T-helper 2 cell treated with Interferon-gamma antibody and Interleukin-4, amounts not matched to agents 5 μg/mL and 100 μg/mL, for 36 hours (primary cell): ENCODE measurements around the gene IGFBP7.

ENCODE experiments used
- DNase-seq: peaks from one replicate; pipeline ENCODE4 v3.0.0; 2021; ENCODE audit warnings: low spot score
- H3K27ac Mint-ChIP-seq: one replicate; pipeline ENCODE4 v1.8.0; 2021; ENCODE audit warnings: mild to moderate bottlenecking, mixed read lengths
- H3K27me3 Mint-ChIP-seq: one replicate; pipeline ENCODE4 v1.8.0; 2021; ENCODE audit warnings: low read depth, mixed read lengths
- H3K36me3 Mint-ChIP-seq: one replicate; pipeline ENCODE4 v1.8.0; 2021; ENCODE audit warnings: low read depth, mixed read lengths
- H3K4me1 Mint-ChIP-seq: one replicate; pipeline ENCODE4 v1.8.0; 2021; ENCODE audit warnings: low read depth, mixed read lengths
- H3K4me3 Mint-ChIP-seq: one replicate; pipeline ENCODE4 v1.8.0; 2022; ENCODE audit warnings: mild to moderate bottlenecking, moderate library complexity, mixed read lengths
- H3K9me3 Mint-ChIP-seq: one replicate; pipeline ENCODE4 v1.8.0; 2021; ENCODE audit warnings: mixed read lengths

IGFBP7 gene

GRCh38 chr4:57043347-57044251 is 66.6 kb downstream of the IGFBP7 start:
- no peaks in the 10 kb centered on the region for H3K9me3 Mint-ChIP-seq
- no peak overlapping the region for H3K27ac Mint-ChIP-seq
- no peak overlapping the region for H3K4me3 Mint-ChIP-seq
- no peak for DNase-seq
- no peaks in the 10 kb centered on the region for H3K4me1 Mint-ChIP-seq
- no peaks in the 10 kb centered on the region for H3K36me3 Mint-ChIP-seq
- H3K27me3 Mint-ChIP-seq, result peaks cover 17% of the 10 kb centered on the region

GRCh38 chr4:57042711-57043169 is 67.4 kb downstream of the IGFBP7 start:
- no peak overlapping the region for H3K27ac Mint-ChIP-seq
- H3K27me3 Mint-ChIP-seq, result peaks cover 19% of the 10 kb centered on the region
- no peak for DNase-seq
- H3K9me3 Mint-ChIP-seq, result no peaks in the 10 kb centered on the region
- no peaks in the 10 kb centered on the region for H3K36me3 Mint-ChIP-seq
- peaks cover 4% of the 10 kb centered on the region for H3K4me1 Mint-ChIP-seq
- H3K4me3 Mint-ChIP-seq, result no peak overlapping the region

DNA sequence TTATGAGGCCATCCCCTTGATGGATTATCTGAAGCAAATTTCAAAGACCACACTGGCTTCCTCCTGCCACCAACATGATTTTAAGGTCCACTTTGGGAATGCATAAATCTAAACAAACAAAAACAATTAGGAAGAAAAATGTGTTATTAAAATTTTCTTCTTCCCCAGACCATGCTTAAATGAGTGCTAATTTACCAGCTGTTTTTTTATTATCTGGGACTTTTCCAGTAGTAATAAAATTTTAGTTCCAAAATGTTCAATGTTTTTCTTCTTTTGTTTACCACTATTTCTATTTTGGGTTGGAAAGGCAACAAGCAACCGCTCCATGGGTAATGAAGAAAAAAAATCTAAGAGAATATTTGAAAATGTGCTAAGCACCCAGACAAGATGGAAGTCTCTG is 69.2 kb downstream of the IGFBP7 start:
- H3K9me3 Mint-ChIP-seq, result no peaks in the 10 kb centered on the region
- no peak for DNase-seq
- H3K27ac Mint-ChIP-seq, result no peak overlapping the region
- H3K27me3 Mint-ChIP-seq, result peaks cover 15% of the 10 kb centered on the region
- no peak overlapping the region for H3K4me3 Mint-ChIP-seq
- peaks cover 4% of the 10 kb centered on the region for H3K4me1 Mint-ChIP-seq
- H3K36me3 Mint-ChIP-seq, result no peaks in the 10 kb centered on the region

DNA sequence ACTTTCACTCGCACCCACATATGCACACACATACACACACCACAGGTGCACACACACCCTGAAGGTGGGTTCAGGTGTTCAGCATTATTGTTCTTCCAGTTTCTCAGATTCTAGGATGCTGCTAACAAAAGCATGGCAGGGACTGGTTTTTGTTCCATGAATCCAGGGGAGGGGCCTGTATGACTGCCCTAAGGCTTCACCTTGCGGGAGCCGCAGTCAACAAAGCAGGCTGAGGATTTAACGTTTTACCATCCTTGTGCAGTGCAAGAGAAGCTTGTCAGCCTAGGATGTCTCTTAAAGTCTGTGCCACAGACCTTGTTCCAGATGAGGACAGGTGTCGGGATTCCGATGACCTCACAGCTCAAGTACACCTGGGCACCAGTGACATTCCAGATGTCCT is 69.7 kb downstream of the IGFBP7 start:
- Mint-ChIP-seq H3K27me3 (peaks cover 13% of the 10 kb centered on the region), H3K27ac (no peak overlapping the region), H3K36me3 (no peaks in the 10 kb centered on the region), H3K9me3 (no peaks in the 10 kb centered on the region), H3K4me3 (no peak overlapping the region), H3K4me1 (peaks cover 4% of the 10 kb centered on the region)
- DNase-seq, result no peak

DNA sequence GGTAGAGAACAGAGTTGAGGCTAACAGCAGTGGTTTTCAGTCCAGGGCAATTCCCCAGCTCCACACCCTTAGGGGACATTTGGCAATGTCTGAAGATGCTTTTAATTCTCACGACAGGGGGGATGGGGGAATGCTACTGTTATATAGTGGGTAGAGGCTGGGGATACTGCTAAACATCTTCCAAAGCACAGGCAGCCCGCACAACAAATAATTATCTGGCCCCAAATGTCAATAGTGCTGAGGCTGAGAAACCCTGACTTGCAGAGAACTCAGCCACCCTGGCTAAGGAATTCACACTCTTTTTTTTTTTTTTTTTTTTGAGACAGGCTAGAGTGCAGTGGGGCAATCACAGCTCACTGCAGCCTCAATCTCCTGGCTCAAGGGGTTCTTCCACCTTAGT is 70.8 kb downstream of the IGFBP7 start:
- H3K27me3 Mint-ChIP-seq, result peaks cover 11% of the 10 kb centered on the region
- no peaks in the 10 kb centered on the region for H3K9me3 Mint-ChIP-seq
- H3K27ac Mint-ChIP-seq, result no peak overlapping the region
- peaks cover 4% of the 10 kb centered on the region for H3K4me1 Mint-ChIP-seq
- DNase-seq, result no peak
- no peaks in the 10 kb centered on the region for H3K36me3 Mint-ChIP-seq
- no peak overlapping the region for H3K4me3 Mint-ChIP-seq

DNA sequence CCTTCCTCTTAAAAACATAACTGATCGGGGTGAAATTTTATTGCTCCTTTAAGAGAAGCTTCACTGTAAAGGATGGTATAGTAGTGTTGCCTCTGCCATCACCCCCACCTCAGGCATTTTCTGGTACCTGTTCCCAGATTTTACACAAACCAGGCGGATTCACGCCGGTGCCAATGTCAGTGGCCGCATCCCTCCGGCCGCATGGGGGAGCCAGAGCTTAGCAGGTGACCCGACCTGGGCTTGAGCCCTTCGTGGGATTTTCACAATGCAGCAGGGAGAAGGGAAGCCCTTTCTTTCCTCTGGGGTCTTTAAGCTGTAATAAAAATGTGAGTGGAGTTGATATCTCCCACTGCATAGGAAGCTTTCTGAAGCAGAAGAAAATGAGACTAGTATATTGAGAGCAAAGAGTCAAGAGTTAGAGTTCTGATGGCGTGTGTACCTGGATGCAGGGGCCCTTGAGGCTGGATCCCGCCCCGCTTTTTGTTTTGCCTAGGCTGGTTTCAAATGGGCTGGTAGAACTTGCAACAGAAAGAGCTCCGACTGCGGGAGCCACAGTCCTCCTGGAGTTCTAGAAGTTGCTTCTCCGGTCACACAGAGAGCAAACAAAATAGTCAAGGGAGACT is 72.1 kb downstream of the IGFBP7 start:
- Mint-ChIP-seq H3K4me1 (peaks cover 4% of the 10 kb centered on the region), H3K27me3 (peaks cover 10% of the 10 kb centered on the region), H3K36me3 (no peaks in the 10 kb centered on the region), H3K4me3 (no peak overlapping the region), H3K9me3 (no peaks in the 10 kb centered on the region), H3K27ac (no peak overlapping the region)
- no peak for DNase-seq

GRCh38 chr4:57034520-57034919 is 75.7 kb downstream of the IGFBP7 start:
- Mint-ChIP-seq H3K36me3 (peaks cover 16% of the 10 kb centered on the region), H3K4me3 (no peak overlapping the region), H3K27ac (no peak overlapping the region), H3K9me3 (no peaks in the 10 kb centered on the region), H3K27me3 (peaks cover 4% of the 10 kb centered on the region), H3K4me1 (peaks cover 4% of the 10 kb centered on the region)
- DNase-seq, result no peak

GRCh38 chr4:57023104-57023503 is 87.1 kb downstream of the IGFBP7 start:
- DNase-seq, result no peak
- no peak overlapping the region for H3K27ac Mint-ChIP-seq
- peaks cover 72% of the 10 kb centered on the region for H3K36me3 Mint-ChIP-seq

GRCh38 chr4:57020467-57021101 is 89.6 kb downstream of the IGFBP7 start:
- no peak overlapping the region for H3K4me3 Mint-ChIP-seq
- DNase-seq, result no peak
- H3K9me3 Mint-ChIP-seq, result no peaks in the 10 kb centered on the region
- peaks cover 2% of the 10 kb centered on the region for H3K4me1 Mint-ChIP-seq
- no peak overlapping the region for H3K27ac Mint-ChIP-seq
- H3K27me3 Mint-ChIP-seq, result no peaks in the 10 kb centered on the region
- peaks cover 69% of the 10 kb centered on the region for H3K36me3 Mint-ChIP-seq

More at GRCh38 chr4:57023104-57023503, 87.1 kb downstream of the IGFBP7 start:
- Mint-ChIP-seq H3K4me3 (no peak overlapping the region), H3K9me3 (no peaks in the 10 kb centered on the region), H3K27me3 (no peaks in the 10 kb centered on the region), H3K4me1 (peaks cover 4% of the 10 kb centered on the region)

- no peak overlapping the region for H3K27ac Mint-ChIP-seq
- no peak for DNase-seq
- no peaks in the 10 kb centered on the region for H3K9me3 Mint-ChIP-seq
- peaks cover 61% of the 10 kb centered on the region for H3K36me3 Mint-ChIP-seq
- H3K4me3 Mint-ChIP-seq, result no peak overlapping the region
- peaks cover 2% of the 10 kb centered on the region for H3K4me1 Mint-ChIP-seq
- no peaks in the 10 kb centered on the region for H3K27me3 Mint-ChIP-seq
Observed at GRCh38 chr4:57018980-57019379, 91.2 kb downstream of the IGFBP7 start.

DNA sequence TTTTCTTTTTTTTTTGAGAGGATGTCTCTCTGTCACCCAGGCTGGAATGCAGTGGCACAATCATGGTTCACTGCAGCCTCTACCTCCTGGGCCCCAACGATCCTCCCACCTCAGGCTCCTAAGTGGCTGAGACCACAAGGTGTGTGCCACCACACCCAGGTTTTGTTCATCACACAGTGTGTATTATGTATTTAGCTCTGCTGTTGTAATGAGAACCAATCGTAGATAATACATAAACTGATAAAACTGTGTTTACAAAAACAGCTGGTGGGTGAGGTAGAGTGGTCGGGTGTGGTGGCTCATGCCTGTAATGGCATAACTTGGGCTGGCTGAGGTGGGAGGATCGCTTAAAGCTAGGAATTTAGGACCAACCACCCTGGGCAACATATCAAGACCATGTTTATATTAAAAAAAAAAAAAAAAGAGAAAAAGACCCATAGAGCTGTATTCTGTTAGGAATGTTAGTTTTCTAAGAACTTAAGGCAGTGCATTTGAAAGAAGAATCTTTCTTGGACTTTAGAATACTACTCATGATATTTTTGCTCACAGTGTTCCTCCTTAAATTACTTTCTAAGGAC is 96.6 kb downstream of the IGFBP7 start:
- no peaks in the 10 kb centered on the region for H3K27me3 Mint-ChIP-seq
- peaks cover 2% of the 10 kb centered on the region for H3K4me1 Mint-ChIP-seq
- no peak for DNase-seq
- no peak overlapping the region for H3K4me3 Mint-ChIP-seq
- H3K9me3 Mint-ChIP-seq, result no peaks in the 10 kb centered on the region
- no peak overlapping the region for H3K27ac Mint-ChIP-seq
- peaks cover 51% of the 10 kb centered on the region for H3K36me3 Mint-ChIP-seq

DNA sequence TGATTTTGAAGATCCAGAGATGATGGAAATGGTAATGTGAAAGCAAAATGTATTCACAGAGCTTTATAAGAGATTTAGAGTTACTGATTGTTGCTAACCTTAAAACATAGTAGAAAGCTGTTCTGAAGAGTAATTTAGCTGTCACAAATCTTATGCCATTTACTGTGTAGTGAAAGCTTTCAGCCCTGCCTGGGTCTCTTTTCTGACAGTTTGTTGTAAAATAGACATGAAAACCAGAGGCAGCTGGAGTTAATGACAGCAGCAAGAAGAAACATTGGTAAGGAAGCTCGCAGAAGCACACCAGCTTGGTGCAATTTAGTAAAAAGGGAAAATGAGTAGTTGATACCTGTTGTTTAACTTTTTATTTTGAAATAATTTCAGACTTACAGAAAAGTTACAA is 110.4 kb downstream of the IGFBP7 start:
- peaks cover 6% of the 10 kb centered on the region for H3K4me1 Mint-ChIP-seq
- H3K27me3 Mint-ChIP-seq, result no peaks in the 10 kb centered on the region
- peaks cover 52% of the 10 kb centered on the region for H3K36me3 Mint-ChIP-seq
- H3K9me3 Mint-ChIP-seq, result no peaks in the 10 kb centered on the region
- no peak for DNase-seq
- H3K4me3 Mint-ChIP-seq, result no peak overlapping the region
- H3K27ac Mint-ChIP-seq, result no peak overlapping the region

GRCh38 chr4:56995525-56995924 is 114.7 kb downstream of the IGFBP7 start:
- Mint-ChIP-seq H3K36me3 (peaks cover 60% of the 10 kb centered on the region), H3K27me3 (no peaks in the 10 kb centered on the region), H3K4me1 (peaks cover 20% of the 10 kb centered on the region), H3K4me3 (no peak overlapping the region), H3K9me3 (no peaks in the 10 kb centered on the region), H3K27ac (no peak overlapping the region)
- no peak for DNase-seq
